Effector CD8-positive, alpha-beta T cell (primary cell): ENCODE results near the gene PAQR9.
A peak's percentile ranks its signal among the peaks of the same experiment; 100 is the strongest.
"Not testable (repeated sequence)": the region's sequence is repeated elsewhere in the genome, so short reads cannot be mapped to it uniquely, and the experiment has no call there.

ENCODE experiments used
- DNase-seq: peaks from one replicate; lab custom pipeline; 2025; lab: John Stamatoyannopoulos, UW
- total RNA-seq, 4 experiments: gene quantifications; one replicate each; lab custom pipeline; 2026; lab: John Stamatoyannopoulos, UW

The PAQR9 gene, protein sequence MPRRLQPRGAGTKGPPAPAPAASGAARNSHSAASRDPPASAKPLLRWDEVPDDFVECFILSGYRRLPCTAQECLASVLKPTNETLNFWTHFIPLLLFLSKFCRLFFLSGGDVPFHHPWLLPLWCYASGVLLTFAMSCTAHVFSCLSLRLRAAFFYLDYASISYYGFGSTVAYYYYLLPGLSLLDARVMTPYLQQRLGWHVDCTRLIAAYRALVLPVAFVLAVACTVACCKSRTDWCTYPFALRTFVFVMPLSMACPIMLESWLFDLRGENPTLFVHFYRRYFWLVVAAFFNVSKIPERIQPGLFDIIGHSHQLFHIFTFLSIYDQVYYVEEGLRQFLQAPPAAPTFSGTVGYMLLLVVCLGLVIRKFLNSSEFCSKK
- 0 reads per million in 4 experiments for total RNA-seq

DNA sequence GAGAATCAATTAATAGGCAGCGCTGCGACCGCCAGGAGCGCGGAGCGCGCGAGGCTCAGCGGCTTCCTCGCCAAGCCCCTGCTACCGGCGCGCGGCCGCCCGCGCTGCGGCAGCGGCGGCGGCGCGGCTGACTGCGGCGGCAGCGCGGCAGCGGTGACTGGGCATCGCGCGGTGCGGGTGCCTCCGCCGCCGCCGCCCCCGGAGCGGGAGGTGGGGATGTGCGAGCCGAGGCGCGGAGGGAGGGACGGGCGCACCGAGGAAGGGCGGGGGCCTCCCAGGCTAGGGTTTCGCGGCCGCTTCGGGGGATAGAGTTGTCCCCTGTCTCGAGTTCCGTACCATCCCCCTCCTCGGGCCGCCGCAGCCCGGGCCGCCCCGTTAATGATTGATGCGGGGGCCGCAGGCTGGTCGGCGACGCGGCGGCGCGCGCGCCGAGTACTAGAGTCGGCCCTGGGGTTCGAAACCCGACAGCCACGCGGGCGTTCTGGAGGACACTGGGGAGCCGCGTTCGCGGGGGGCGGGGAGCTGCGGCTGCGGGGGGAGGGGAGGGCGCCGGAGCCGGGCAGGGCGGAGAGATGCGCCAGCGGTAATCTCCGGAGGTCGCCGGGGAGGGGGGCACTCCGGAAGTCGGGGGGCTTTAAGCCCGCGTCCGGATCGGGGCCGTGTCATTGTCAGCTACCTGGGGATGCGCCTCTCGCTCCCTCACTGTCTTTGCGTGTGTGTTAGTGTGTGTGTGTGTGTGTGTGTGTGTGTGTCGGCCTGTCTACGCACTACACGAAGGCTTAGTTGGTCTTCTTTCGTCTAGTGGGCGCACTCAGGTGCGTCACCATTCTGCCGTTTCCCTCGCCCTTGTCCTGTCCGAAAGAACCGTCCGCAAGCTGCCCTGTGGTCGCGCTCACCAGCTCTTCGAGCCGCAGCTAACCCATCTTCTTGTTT, at the start of gene PAQR9:
Gene PAQR9, minus strand, starts transcription at position 159 of the 933 bp plus-strand sequence. CDS start 338 bp downstream, outside the sequence.
- DNase-seq: no peak

- DNase-seq: no peak
Observed at GRCh38 chr3:143011705-143012104, 48.2 kb upstream of the PAQR9 start.

- DNase-seq: no peak
Observed at GRCh38 chr3:143010024-143010423, 46.5 kb upstream of the PAQR9 start.

DNA sequence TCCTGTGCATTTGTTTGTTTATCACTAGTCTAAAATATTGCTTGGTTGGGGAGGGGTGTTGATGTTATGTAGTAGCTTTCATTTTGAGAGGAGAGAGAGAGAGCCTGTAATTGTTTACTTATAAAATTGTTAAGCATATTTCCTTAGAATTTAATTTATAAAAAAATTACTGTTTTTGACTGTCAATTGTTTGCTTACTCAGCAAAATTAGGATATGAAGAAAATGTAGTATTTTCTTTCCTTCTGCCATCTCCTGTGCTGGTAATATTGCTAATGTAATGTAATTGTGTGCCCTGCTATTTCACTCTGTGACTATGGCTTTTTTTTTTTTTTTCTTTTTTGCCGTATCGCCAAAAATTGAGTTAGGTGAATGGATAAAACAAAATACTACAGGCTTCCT, 41.3 kb upstream of the PAQR9 start:
- no peak for DNase-seq

DNA sequence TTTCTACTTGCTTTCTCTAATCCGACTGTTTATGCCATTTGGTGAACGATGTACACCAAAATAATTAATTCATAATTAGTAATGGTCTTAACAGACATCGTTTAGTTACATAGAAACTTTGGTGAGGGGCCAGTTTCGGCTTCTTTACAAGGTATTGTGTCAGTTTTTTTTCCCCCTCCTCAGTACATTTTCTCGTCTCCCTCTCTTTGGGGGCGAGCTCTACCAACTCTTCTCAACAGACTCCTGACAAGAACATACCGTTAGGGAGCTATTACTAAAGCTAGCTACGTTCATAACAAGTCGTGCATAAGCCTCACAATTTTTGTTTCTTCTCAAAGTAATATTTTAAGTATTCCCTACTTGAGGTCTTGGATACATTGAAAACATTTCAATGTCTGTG, 39.3 kb upstream of the PAQR9 start:
- no peak for DNase-seq

GRCh38 chr3:143002083-143002712, 38.7 kb upstream of the PAQR9 start:
- DNase-seq: no peak

DNA sequence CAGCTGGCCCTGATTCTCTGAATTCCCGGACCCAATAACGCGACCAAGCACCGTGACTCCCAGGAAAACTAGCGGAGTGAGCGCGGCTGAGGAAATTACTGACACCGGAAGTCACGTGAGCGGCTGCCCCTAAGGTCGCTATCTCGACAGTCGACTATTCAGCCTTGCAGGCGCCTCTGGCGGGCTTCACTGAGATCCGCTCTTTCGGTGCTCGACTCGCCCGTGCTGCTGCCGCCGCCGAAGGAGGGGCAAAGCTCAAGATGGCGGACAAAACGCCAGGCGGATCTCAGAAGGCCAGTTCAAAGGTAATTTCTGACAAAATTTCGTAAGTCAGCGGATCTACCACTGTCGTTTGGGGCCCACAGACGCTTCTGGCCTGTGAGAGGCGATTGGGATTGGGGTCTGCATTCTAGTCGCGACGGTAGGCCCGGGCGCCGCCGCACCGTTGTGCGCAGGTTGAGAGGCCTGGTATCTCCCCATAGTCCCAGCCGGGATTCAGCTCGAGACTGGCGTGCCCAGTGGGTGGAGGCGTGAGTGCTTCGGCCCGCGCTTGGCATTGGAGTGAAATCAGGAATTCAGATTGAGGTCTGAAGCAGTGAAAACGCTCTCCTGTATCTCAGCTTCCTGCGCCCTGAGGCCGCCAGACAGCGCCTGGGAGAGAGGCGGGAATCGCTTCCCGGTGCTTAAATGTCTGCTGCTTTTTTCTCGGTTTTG, 38.1 kb upstream of the PAQR9 start, which contains the start of gene U2SURP:
Gene U2SURP, plus strand, starts transcription at position 202 of the 714 bp plus-strand sequence. Its CDS starts 59 bp downstream, at position 261.
- DNase-seq: peak; percentile 84

DNA sequence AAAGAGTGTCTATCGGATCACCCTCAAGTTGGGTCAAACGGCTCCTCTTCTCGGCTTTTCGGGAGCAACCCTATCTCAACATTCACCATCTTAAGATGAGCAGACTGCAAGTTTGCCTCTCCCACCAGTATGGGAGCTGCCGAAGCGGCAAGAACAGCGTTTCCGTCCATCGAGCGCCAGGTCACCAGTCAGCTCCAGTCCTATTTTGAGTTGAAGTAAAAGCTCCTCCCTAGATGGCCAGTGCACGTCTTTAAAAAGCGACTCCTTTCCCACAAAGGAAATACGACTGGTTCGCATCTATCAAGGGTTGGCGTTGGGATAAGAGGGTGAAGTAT, 37.5 kb upstream of the PAQR9 start:
- DNase-seq: peak; percentile 45

- no peak for DNase-seq
Observed at GRCh38 chr3:143000528-143000927, 37.1 kb upstream of the PAQR9 start.

DNA sequence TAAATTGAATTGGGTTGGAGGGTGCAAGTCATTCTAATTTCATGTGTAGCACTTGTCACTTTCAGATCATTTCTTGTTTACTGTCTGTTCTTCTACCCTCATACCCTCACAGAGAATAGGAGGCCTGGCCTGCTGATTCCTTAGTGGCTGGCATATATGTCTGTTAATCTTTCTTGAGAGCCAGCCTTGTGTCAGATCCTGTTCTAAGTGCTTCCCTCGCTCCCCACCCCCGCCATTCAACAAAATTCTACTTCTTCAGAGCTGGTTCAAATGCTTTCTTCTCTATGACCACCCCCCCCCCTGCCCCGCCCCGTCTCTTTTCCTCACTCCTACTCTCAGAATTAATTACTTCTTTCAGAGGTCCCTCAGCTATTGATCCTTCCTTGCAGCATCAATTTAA, 36.4 kb upstream of the PAQR9 start:
- DNase-seq: no peak

DNA sequence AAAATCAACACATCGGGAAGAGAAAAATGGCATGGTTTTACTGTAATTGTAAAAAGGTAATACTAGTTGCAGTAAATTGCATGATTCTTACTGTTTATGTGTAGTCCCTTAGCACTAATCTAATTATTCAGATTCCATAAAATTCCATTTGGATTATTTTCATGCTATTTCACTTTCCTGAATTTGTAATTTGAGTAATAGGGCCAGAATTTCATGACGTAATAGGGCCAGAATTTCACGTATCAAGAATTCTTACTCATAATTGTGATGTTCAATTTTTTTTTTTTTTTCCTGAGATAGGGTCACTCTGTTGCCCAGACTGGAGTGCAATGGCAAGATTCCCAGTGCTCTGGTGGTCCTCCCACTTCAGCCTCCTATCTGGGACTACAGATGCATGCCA, 35.0 kb upstream of the PAQR9 start:
- DNase-seq: no peak

- no peak for DNase-seq
Observed at GRCh38 chr3:142997330-142997729, 33.9 kb upstream of the PAQR9 start.

- peak; percentile 47 for DNase-seq
Observed at GRCh38 chr3:142993958-142994442, 30.5 kb upstream of the PAQR9 start.

GRCh38 chr3:142992323-142992722, 28.8 kb upstream of the PAQR9 start:
- no peak for DNase-seq

GRCh38 chr3:142990721-142991120, 27.2 kb upstream of the PAQR9 start:
- no peak for DNase-seq

DNA sequence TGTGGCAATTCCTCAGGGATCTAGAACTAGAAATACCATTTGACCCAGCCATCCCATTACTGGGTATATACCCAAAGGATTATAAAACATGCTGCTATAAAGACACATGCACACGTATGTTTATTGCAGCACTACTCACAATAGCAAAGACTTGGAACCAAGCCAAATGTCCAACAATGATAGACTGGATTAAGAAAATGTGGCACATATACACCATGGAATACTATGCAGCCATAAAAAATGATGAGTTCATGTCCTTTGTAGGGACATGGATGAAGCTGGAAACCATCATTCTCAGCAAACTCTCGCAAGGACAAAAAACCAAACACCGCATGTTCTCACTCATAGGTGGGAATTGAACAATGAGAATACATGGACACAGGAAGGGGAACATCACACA, 25.4 kb upstream of the PAQR9 start:
- DNase-seq: not testable (repeated sequence)

GRCh38 chr3:142988221-142988620, 24.7 kb upstream of the PAQR9 start:
- not testable (repeated sequence) for DNase-seq

DNA sequence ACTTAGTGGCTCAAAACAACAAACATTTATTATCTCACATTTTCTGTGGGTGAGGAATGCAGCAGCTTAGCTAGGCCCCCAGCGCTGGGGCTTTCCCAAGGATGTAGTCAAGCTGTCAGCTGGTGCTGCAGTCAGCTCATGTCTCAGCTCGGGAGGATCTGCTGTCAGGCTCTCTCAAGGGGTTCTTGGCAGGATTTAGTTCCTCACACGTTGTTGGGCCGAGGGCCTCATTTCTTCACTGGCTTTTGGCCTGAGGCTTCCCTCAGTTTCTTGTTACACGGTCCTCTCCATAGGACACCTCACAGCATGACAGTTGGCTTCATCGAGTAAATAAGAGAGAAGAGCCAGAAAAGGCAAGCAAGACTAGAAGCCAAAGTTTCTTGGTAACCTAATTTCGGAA, 24.2 kb upstream of the PAQR9 start:
- no peak for DNase-seq

DNA sequence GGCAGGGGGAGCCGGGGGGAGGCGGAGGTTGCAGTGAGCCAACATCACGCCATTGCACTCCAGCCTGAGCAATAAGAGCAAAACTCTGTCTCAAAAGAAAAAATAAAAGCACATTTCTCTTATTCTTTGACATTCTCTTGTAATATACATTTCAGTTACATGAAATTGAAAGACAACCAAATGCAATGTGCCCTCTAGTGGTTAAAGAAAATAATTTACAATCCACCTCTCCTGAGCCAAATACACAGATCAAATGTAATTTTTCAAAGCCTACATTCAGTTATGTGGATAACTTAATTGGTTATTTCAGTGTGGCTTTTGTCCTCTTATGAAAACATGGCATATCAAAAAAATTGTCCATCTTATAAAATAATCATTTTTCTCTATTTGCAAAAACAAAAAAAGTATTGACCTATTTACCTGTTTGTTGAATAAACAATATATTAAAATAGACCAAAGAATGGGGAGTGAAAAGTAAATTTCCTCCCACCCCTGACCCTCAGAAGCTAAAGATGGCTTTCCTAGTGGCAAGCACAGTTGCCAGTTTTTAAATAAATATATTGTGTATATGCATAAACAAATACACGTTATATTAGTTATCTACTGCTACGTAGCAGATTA, 23.7 kb upstream of the PAQR9 start:
- no peak for DNase-seq

- no peak for DNase-seq
Observed at GRCh38 chr3:142984255-142984654, 20.8 kb upstream of the PAQR9 start.

DNA sequence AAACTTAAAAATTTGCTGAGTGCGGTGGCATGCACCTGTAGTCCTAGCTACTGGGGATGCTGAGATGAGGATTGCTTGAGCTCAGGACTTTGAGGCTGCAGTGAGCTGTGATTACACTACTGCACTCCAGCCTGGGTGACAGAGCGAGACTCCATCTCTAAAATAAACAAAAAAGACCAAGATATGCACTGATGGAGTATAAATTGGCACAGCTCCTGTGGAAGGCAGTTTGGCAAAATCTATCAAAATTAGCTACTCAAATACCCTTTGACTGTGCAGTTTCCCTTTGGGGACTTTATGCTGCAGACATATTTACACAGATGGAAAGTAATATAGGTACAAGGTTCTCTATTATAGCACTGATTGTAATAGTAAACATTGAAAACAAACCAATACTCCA, 19.8 kb upstream of the PAQR9 start:
- DNase-seq: no peak
